ENCODE measurements around the gene DLX3.

The DLX3 gene

DNA sequence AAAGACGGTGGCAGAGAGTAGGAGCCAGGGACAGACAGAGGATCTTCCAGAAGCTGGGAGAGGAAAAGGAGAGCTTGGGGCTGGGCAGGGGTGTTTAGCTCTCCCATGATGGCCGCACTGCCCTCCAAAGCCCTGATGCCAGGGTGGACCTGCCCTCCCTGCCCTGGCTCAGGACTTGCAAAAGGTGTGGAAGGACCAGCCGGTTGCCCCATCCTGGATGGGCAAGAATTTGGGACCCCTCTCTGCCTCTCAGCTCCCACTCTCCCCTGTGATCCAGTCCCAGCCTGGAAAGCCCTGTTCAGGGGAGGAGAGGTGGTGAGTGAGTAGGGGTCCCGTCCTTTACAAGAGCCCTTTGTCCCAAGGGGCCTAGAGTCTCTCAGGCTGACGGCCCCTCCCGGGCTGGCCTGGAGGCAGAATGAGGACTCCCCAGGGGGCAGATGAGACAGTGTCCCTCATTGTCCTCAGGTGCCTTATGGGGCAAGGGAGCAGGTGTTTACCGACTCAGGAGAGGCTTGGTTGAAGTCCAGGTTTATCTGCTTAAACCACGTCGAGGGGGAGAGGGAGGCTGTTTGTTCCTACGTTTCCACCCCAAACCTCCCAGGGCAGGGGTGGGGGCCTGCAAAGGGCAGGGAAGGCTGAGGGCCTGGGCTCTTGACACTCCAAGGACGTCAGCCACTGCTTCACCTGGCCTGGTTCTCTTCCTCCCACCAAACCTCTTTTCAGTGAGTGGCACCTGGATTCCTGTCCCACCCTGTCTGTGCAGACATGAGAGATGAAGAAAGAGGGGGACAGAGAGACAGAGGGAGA, 41.6 kb upstream of the DLX3 start:
- no peak for TF ChIP-seq CTCF (IDR thresholded peaks at IDR 0.05; ENCODE audit: low read depth, low read length, missing control alignments)
- DNase-seq (ENCODE audit: low read depth), result no peak

GRCh38 chr17:50035945-50036344, 40.9 kb upstream of the DLX3 start:
- DNase-seq (ENCODE audit: low read depth), result no peak
- no peak for TF ChIP-seq CTCF (IDR thresholded peaks at IDR 0.05; ENCODE audit: low read depth, low read length, missing control alignments)
- H3K4me3 ChIP-seq (ENCODE audit: low read depth, low read length), result no peak overlapping the region

More for the DNA sequence above, 41.6 kb upstream of the DLX3 start:
- no peak overlapping the region for H3K4me3 ChIP-seq (ENCODE audit: low read depth, low read length)

DNA sequence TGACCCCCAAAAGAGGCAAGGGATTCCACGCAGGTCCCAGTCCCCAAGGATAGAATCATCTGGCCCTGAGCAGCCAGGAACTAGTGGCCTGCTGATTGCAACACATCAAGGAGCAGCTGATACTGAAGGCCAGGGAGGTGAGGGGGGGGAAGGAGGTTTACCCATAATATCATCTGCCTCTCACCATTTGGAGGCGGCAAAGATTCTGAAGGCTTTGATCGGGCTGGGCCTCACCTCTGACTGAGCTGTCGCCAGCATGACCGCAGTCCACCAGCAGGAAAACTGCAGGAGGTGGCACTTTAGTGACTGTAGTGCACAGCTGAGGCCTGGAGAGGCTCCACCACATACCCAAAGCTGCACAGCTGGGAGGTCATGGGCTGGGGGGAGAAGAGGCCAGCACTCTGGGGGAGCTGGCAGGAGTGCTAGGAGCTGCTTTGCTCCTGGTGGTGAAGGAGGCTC, 40.4 kb upstream of the DLX3 start:
- TF ChIP-seq CTCF (IDR thresholded peaks at IDR 0.05; ENCODE audit: low read depth, low read length, missing control alignments), result no peak
- H3K4me3 ChIP-seq (ENCODE audit: low read depth, low read length), result no peak overlapping the region
- no peak for DNase-seq (ENCODE audit: low read depth)

- no peak for DNase-seq (ENCODE audit: low read depth)
- no peak overlapping the region for H3K4me3 ChIP-seq (ENCODE audit: low read depth, low read length)
- TF ChIP-seq CTCF (IDR thresholded peaks at IDR 0.05; ENCODE audit: low read depth, low read length, missing control alignments), result no peak
These were observed 39.7 kb upstream of the DLX3 start for GRCh38 chr17:50034498-50035364.

DNA sequence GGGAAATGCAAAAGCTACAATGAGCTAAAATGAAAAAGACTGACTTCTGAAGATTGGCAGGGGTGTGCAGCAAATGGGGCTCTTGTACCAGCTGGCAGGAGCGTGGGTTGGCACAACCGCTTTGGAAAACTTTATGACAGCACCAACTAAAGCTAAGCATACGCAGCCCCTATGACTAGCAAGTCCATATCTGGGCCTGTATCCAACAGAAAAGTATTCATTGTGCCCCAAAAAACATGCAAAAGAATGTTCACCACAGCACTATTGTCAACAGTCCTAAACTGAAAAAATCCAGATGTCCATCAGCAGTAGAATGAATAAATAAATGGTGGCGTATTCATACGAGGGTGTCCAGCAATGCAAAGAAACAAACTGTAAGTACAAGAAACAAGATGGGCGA, 38.3 kb upstream of the DLX3 start:
- TF ChIP-seq CTCF (IDR thresholded peaks at IDR 0.05; ENCODE audit: low read depth, low read length, missing control alignments), result no peak
- no peak overlapping the region for H3K4me3 ChIP-seq (ENCODE audit: low read depth, low read length)
- no peak for DNase-seq (ENCODE audit: low read depth)

DNA sequence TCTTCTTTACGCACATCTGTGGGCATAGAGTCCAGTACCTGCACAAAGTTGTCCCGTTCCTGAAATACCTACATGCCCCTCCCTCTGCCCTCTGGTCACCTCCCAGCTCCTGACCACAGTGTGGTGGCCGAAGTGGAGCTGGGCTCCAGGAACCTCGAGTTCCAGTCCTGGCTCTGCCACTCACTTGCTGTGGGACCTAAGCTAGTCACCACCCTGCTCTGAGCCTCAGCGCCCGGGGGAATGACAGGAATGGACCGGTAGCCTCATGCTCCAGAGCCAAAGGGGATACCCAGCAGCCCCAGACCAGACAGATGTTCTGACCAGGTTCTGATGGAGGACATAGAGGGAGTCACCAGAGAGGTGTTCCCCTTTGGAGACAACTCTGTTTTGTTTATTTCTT, 34.2 kb upstream of the DLX3 start:
- DNase-seq (ENCODE audit: low read depth), result no peak
- no peak overlapping the region for H3K4me3 ChIP-seq (ENCODE audit: low read depth, low read length)
- no peak for TF ChIP-seq CTCF (IDR thresholded peaks at IDR 0.05; ENCODE audit: low read depth, low read length, missing control alignments)
